Measurements from ENCODE around the gene GATA1. TPM values are rescaled to one million over a fixed set of nuclear protein-coding genes. Genes with fewer than 3 reads are reported as not detected.
"Not testable (repeated sequence)": the region's sequence is repeated elsewhere in the genome, so short reads cannot be mapped to it uniquely, and the experiment has no call there.

GATA1 gene
- total RNA-seq, 1 donor = not detected

DNA sequence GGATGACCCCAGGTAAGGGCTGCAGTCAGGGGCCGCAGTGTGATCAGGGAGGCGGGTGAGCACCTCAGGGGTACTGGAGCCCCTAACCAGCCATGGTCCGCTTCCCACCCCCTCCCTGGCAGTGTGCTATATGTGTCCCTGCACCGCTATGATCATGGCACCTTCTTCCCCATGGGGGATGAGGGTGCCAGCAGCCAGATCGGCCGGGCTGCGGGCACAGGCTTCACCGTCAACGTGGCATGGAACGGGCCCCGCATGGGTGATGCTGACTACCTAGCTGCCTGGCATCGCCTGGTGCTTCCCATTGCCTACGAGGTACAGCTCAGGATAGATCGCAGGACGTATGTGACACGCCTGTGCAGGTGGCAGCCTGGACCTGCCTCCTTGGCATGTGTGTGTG, 31.7 kb downstream of the GATA1 start:
- no peaks in the 10 kb centered on the region for H3K27me3 ChIP-seq (ENCODE audit: insufficient read depth, low read length)
- no peak for DNase-seq (ENCODE audit: insufficient read length, low spot score, missing footprints)
- no peak overlapping the region for H3K4me2 ChIP-seq (ENCODE audit: insufficient read depth, low read length)
- no peaks in the 10 kb centered on the region for H3K79me2 ChIP-seq (ENCODE audit: insufficient read depth, low read length)
- H3K4me1 ChIP-seq (ENCODE audit: insufficient read depth, low read length) = no peaks in the 10 kb centered on the region
- no peaks in the 10 kb centered on the region for H4K20me1 ChIP-seq (ENCODE audit: insufficient read depth, low read length)
- H3K4me3 ChIP-seq (ENCODE audit: insufficient read depth, low read length) = no peak overlapping the region
- no peaks in the 10 kb centered on the region for H3K9me3 ChIP-seq (ENCODE audit: low read depth, low read length)
- TF ChIP-seq, protein P1, sequence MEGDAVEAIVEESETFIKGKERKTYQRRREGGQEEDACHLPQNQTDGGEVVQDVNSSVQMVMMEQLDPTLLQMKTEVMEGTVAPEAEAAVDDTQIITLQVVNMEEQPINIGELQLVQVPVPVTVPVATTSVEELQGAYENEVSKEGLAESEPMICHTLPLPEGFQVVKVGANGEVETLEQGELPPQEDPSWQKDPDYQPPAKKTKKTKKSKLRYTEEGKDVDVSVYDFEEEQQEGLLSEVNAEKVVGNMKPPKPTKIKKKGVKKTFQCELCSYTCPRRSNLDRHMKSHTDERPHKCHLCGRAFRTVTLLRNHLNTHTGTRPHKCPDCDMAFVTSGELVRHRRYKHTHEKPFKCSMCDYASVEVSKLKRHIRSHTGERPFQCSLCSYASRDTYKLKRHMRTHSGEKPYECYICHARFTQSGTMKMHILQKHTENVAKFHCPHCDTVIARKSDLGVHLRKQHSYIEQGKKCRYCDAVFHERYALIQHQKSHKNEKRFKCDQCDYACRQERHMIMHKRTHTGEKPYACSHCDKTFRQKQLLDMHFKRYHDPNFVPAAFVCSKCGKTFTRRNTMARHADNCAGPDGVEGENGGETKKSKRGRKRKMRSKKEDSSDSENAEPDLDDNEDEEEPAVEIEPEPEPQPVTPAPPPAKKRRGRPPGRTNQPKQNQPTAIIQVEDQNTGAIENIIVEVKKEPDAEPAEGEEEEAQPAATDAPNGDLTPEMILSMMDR (IDR thresholded peaks at IDR 0.05; ENCODE audit: extremely low read depth, low read depth, low read length) = no peak
- H3K36me3 ChIP-seq (ENCODE audit: insufficient read depth, low read length) = peaks cover 4% of the 10 kb centered on the region
- H2AFZ ChIP-seq (ENCODE audit: low read length) = no peak overlapping the region
- no peak overlapping the region for H3K27ac ChIP-seq (ENCODE audit: low read depth, low read length)

DNA sequence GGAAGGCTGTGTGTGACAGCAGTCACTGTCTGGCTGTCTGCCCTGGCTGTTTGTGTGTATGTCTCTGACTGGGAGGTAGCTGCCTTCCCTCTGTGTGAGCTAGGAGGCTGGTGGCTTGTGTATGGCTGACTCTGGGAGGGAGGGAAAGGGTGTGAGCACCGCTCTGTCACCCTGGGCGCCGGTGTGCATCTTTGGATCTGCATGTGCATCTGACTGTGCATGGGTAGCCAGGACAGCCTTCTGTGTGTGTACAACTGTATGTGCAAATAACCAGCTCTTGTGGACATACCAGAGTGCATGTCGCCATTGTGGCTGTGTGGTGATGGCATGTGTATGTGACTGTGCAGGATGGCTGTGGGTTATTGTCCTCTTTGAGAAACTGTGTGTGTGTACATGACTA, 32.5 kb downstream of the GATA1 start:
- peaks cover 4% of the 10 kb centered on the region for H3K36me3 ChIP-seq (ENCODE audit: insufficient read depth, low read length)
- H3K4me1 ChIP-seq (ENCODE audit: insufficient read depth, low read length) = no peaks in the 10 kb centered on the region
- no peaks in the 10 kb centered on the region for H3K27me3 ChIP-seq (ENCODE audit: insufficient read depth, low read length)
- TF ChIP-seq, protein P1 (IDR thresholded peaks at IDR 0.05; ENCODE audit: extremely low read depth, low read depth, low read length) = no peak
- H3K9me3 ChIP-seq (ENCODE audit: low read depth, low read length) = no peaks in the 10 kb centered on the region
- H3K27ac ChIP-seq (ENCODE audit: low read depth, low read length) = no peak overlapping the region
- DNase-seq (ENCODE audit: insufficient read length, low spot score, missing footprints) = peak; percentile 46
- H3K4me2 ChIP-seq (ENCODE audit: insufficient read depth, low read length) = no peak overlapping the region
- no peaks in the 10 kb centered on the region for H3K79me2 ChIP-seq (ENCODE audit: insufficient read depth, low read length)
- H4K20me1 ChIP-seq (ENCODE audit: insufficient read depth, low read length) = no peaks in the 10 kb centered on the region
- no peak overlapping the region for H3K4me3 ChIP-seq (ENCODE audit: insufficient read depth, low read length)
- no peak overlapping the region for H2AFZ ChIP-seq (ENCODE audit: low read length)

DNA sequence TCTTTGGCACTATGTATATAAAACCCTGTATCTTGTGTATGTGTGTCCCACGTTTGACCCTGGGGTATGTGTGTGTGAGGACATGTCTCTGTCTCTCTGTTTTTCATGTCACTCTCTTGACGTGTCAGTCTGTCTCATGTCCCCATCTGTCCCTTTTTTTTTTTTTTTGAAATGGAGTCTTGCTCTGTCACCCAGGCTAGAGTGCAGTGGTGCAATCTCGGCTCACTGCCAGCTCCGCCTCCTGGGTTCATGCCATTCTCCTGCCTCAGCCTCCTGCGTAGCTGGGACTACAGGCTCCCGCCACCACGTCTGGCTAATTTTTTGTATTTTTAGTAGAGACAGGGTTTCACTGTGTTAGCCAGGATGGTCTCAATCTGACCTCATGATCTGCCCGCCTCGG, 33.0 kb downstream of the GATA1 start:
- not testable (repeated sequence) for H3K27ac ChIP-seq (ENCODE audit: low read depth, low read length); H4K20me1 ChIP-seq (ENCODE audit: insufficient read depth, low read length); H3K27me3 ChIP-seq (ENCODE audit: insufficient read depth, low read length); H3K36me3 ChIP-seq (ENCODE audit: insufficient read depth, low read length); H3K4me2 ChIP-seq (ENCODE audit: insufficient read depth, low read length); H3K79me2 ChIP-seq (ENCODE audit: insufficient read depth, low read length); H3K4me3 ChIP-seq (ENCODE audit: insufficient read depth, low read length); H3K9me3 ChIP-seq (ENCODE audit: low read depth, low read length); H2AFZ ChIP-seq (ENCODE audit: low read length); H3K4me1 ChIP-seq (ENCODE audit: insufficient read depth, low read length)
- peak; percentile 32 for DNase-seq (ENCODE audit: insufficient read length, low spot score, missing footprints)

DNA sequence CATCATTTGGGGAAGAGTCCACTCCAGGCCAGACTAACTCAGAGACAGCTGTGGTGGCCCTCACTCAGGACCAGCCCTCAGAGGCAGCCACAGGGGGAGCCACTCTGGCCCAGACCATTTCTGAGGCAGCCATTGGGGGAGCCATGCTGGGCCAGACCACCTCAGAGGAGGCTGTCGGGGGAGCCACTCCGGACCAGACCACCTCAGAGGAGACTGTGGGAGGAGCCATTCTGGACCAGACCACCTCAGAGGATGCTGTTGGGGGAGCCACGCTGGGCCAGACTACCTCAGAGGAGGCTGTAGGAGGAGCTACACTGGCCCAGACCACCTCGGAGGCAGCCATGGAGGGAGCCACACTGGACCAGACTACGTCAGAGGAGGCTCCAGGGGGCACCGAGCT, 36.7 kb downstream of the GATA1 start:
- H3K27ac ChIP-seq (ENCODE audit: low read depth, low read length) = no peak overlapping the region
- TF ChIP-seq, protein P1 (IDR thresholded peaks at IDR 0.05; ENCODE audit: extremely low read depth, low read depth, low read length) = no peak
- no peak overlapping the region for H3K4me2 ChIP-seq (ENCODE audit: insufficient read depth, low read length)
- no peaks in the 10 kb centered on the region for H3K9me3 ChIP-seq (ENCODE audit: low read depth, low read length)
- no peaks in the 10 kb centered on the region for H3K27me3 ChIP-seq (ENCODE audit: insufficient read depth, low read length)
- peak; percentile 43 for DNase-seq (ENCODE audit: insufficient read length, low spot score, missing footprints)
- H4K20me1 ChIP-seq (ENCODE audit: insufficient read depth, low read length) = no peaks in the 10 kb centered on the region
- H2AFZ ChIP-seq (ENCODE audit: low read length) = no peak overlapping the region
- no peak overlapping the region for H3K4me3 ChIP-seq (ENCODE audit: insufficient read depth, low read length)
- H3K4me1 ChIP-seq (ENCODE audit: insufficient read depth, low read length) = no peaks in the 10 kb centered on the region
- H3K36me3 ChIP-seq (ENCODE audit: insufficient read depth, low read length) = peaks cover 4% of the 10 kb centered on the region
- H3K79me2 ChIP-seq (ENCODE audit: insufficient read depth, low read length) = no peaks in the 10 kb centered on the region
